G401 (cell line): ENCODE measurements around the gene HSD17B8. TPM values are rescaled to one million over a fixed set of nuclear protein-coding genes. Genes with fewer than 3 reads are reported as not detected.

Experiments used
- DNase-seq: peaks from one replicate; pipeline ENCODE4 v3.0.0-alpha.2; 2015; ENCODE audit warnings: low spot score
- in situ Hi-C: cut with HindIII; loops from 2 replicates; pipeline ENCODE4 v1.10.0; 2016; ENCODE audit warnings: low sequenced_read_pairs, mixed read lengths
- total RNA-seq: library from RNA; depleted of rRNA; stranded (reverse); fragments of >200 nt; shearing (Covaris generic); gene quantifications from 2 replicates; pipeline ENCODE4 v1.2.3, GENCODE V29; 2014

The HSD17B8 gene
- total RNA-seq, 1 experiment from 2014 or later, result 13.3 TPM

GRCh38 chr6:33201935-33202334 is 2.5 kb upstream of the HSD17B8 start:
- in situ Hi-C loops, result no loop called here

GRCh38 chr6:33202799-33203198 is 1.7 kb upstream of the HSD17B8 start:
- DNase-seq, result no peak
- in situ Hi-C loops, result no loop called here

More at GRCh38 chr6:33201935-33202334, 2.5 kb upstream of the HSD17B8 start:
- DNase-seq, result no peak

GRCh38 chr6:33203443-33204164 is 851 bp upstream of the HSD17B8 start:
- in situ Hi-C loops, result no loop called here
- no peak for DNase-seq

- no peak for DNase-seq
- in situ Hi-C loops, result no loop called here
Measured at GRCh38 chr6:33204165-33204414, 365 bp upstream of the HSD17B8 start.

GRCh38 chr6:33205191-33206026 is 954 bp downstream of the HSD17B8 start:
- no peak for DNase-seq
- in situ Hi-C loops, result no loop called here

GRCh38 chr6:33206027-33206863 is 1.8 kb downstream of the HSD17B8 start:
- DNase-seq, result no peak

GRCh38 chr6:33206864-33207551 is 2.6 kb downstream of the HSD17B8 start:
- in situ Hi-C loops, result no loop called here
- DNase-seq, result no peak

More at GRCh38 chr6:33206027-33206863, 1.8 kb downstream of the HSD17B8 start:
- in situ Hi-C loops, result no loop called here

- in situ Hi-C loops, result no loop called here
- DNase-seq, result peak; percentile 29
Measured at GRCh38 chr6:33207552-33208090, 3.2 kb downstream of the HSD17B8 start.

GRCh38 chr6:33208091-33208967 is 3.9 kb downstream of the HSD17B8 start, which contains the start of gene RING1:
TSS of gene RING1 (plus strand) at chr6:33208500. CDS start at chr6:33208823, 323 bp downstream.
- in situ Hi-C loops, result no loop called here
- peak; percentile 83 for DNase-seq

- no peak for DNase-seq
- in situ Hi-C loops, result no loop called here
Measured at GRCh38 chr6:33209856-33210255, 5.4 kb downstream of the HSD17B8 start.

GRCh38 chr6:33211136-33211535 is 6.7 kb downstream of the HSD17B8 start:
- DNase-seq, result no peak
- in situ Hi-C loops, result no loop called here

GRCh38 chr6:33211666-33212422 is 7.4 kb downstream of the HSD17B8 start:
- in situ Hi-C loops, result no loop called here
- no peak for DNase-seq

GRCh38 chr6:33212857-33213165 is 8.4 kb downstream of the HSD17B8 start:
- in situ Hi-C loops, result no loop called here

GRCh38 chr6:33213166-33213988 is 8.9 kb downstream of the HSD17B8 start:
- in situ Hi-C loops, result no loop called here

More at GRCh38 chr6:33212857-33213165, 8.4 kb downstream of the HSD17B8 start:
- DNase-seq, result no peak

GRCh38 chr6:33213989-33214335 is 9.5 kb downstream of the HSD17B8 start:
- DNase-seq, result no peak
- in situ Hi-C loops, result no loop called here

More at GRCh38 chr6:33213166-33213988, 8.9 kb downstream of the HSD17B8 start:
- DNase-seq, result peak; percentile 14

- DNase-seq, result no peak
- in situ Hi-C loops, result no loop called here
Measured at GRCh38 chr6:33215271-33216116, 11.0 kb downstream of the HSD17B8 start.
